Measurements from ENCODE around the gene GRB2. TPM values are rescaled to one million over a fixed set of nuclear protein-coding genes. Genes with fewer than 3 reads are reported as not detected.

The GRB2 gene
- total RNA-seq, 1 experiment from 2014 or later = 101 TPM

- Histone ChIP-seq H3K27me3 (replicated peaks; ENCODE audit: insufficient read depth, low read depth, low read length, poor library complexity) (no peaks in the 10 kb centered on the region), H3K4me1 (ENCODE audit: insufficient read depth, low read length, poor library complexity, severe bottlenecking) (no peaks in the 10 kb centered on the region), H3K9me3 (ENCODE audit: low read depth, low read length, poor library complexity, severe bottlenecking) (no peaks in the 10 kb centered on the region), H3K4me3 (ENCODE audit: low read depth, low read length, poor library complexity, severe bottlenecking) (no peak overlapping the region), H3K36me3 (ENCODE audit: insufficient read depth, low read length, poor library complexity, severe bottlenecking) (no peaks in the 10 kb centered on the region), H3K27ac (ENCODE audit: low read depth, low read length, poor library complexity, severe bottlenecking) (no peak overlapping the region)
- ChIA-PET CTCF (interaction anchor here (0.7 kb wide), 1 partner anchor 320 kb away, joined by 6 read pairs; no protein-coding TSS in a partner anchor), POLR2A (ENCODE audit: low non-redundant PET) (no interaction called here)
- intact Hi-C loops (cut with micrococcal nuclease; ENCODE audit: unreplicated experiment) = no loop called here
- DNase-seq (ENCODE audit: low spot score) = no peak
- TF ChIP-seq, protein P1, sequence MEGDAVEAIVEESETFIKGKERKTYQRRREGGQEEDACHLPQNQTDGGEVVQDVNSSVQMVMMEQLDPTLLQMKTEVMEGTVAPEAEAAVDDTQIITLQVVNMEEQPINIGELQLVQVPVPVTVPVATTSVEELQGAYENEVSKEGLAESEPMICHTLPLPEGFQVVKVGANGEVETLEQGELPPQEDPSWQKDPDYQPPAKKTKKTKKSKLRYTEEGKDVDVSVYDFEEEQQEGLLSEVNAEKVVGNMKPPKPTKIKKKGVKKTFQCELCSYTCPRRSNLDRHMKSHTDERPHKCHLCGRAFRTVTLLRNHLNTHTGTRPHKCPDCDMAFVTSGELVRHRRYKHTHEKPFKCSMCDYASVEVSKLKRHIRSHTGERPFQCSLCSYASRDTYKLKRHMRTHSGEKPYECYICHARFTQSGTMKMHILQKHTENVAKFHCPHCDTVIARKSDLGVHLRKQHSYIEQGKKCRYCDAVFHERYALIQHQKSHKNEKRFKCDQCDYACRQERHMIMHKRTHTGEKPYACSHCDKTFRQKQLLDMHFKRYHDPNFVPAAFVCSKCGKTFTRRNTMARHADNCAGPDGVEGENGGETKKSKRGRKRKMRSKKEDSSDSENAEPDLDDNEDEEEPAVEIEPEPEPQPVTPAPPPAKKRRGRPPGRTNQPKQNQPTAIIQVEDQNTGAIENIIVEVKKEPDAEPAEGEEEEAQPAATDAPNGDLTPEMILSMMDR (conservative IDR thresholded peaks at IDR 0.05; ENCODE audit: low read depth, low read length) = no peak
- no peak for TF ChIP-seq EZH2 (IDR thresholded peaks at IDR 0.05; ENCODE audit: borderline replicate concordance, low read depth, low read length, poor library complexity, severe bottlenecking)
- no TSS peak for BruUV-seq (replicated peaks)
These were observed 27.8 kb upstream of the GRB2 start for GRCh38 chr17:75433218-75433783.

GRCh38 chr17:75430159-75430974, 24.9 kb upstream of the GRB2 start:
- CTCF ChIA-PET = no interaction called here
- Histone ChIP-seq H3K9me3 (ENCODE audit: low read depth, low read length, poor library complexity, severe bottlenecking) (no peaks in the 10 kb centered on the region), H3K36me3 (ENCODE audit: insufficient read depth, low read length, poor library complexity, severe bottlenecking) (no peaks in the 10 kb centered on the region), H3K27ac (ENCODE audit: low read depth, low read length, poor library complexity, severe bottlenecking) (no peak overlapping the region), H3K27me3 (replicated peaks; ENCODE audit: insufficient read depth, low read depth, low read length, poor library complexity) (no peaks in the 10 kb centered on the region), H3K4me3 (ENCODE audit: low read depth, low read length, poor library complexity, severe bottlenecking) (no peak overlapping the region), H3K4me1 (ENCODE audit: insufficient read depth, low read length, poor library complexity, severe bottlenecking) (no peaks in the 10 kb centered on the region)
- POLR2A ChIA-PET (ENCODE audit: low non-redundant PET) = no interaction called here
- no peak for DNase-seq (ENCODE audit: low spot score)
- intact Hi-C loops (cut with micrococcal nuclease; ENCODE audit: unreplicated experiment) = no loop called here
- TF ChIP-seq EZH2 (IDR thresholded peaks at IDR 0.05; ENCODE audit: borderline replicate concordance, low read depth, low read length, poor library complexity, severe bottlenecking) = no peak
- TF ChIP-seq, protein P1 (conservative IDR thresholded peaks at IDR 0.05; ENCODE audit: low read depth, low read length) = no peak
- no TSS peak for BruUV-seq (replicated peaks)

- Histone ChIP-seq H3K4me3 (ENCODE audit: low read depth, low read length, poor library complexity, severe bottlenecking) (no peak overlapping the region), H3K27me3 (replicated peaks; ENCODE audit: insufficient read depth, low read depth, low read length, poor library complexity) (no peaks in the 10 kb centered on the region), H3K9me3 (ENCODE audit: low read depth, low read length, poor library complexity, severe bottlenecking) (no peaks in the 10 kb centered on the region), H3K4me1 (ENCODE audit: insufficient read depth, low read length, poor library complexity, severe bottlenecking) (no peaks in the 10 kb centered on the region), H3K36me3 (ENCODE audit: insufficient read depth, low read length, poor library complexity, severe bottlenecking) (no peaks in the 10 kb centered on the region), H3K27ac (ENCODE audit: low read depth, low read length, poor library complexity, severe bottlenecking) (no peak overlapping the region)
- intact Hi-C loops (cut with micrococcal nuclease; ENCODE audit: unreplicated experiment) = loop anchor here (10.0 kb wide), 1 partner anchor 156 kb away; the partner anchor contains the start of gene MYO15B
- no peak for DNase-seq (ENCODE audit: low spot score)
- CTCF ChIA-PET = no interaction called here
- no TSS peak for BruUV-seq (replicated peaks)
- POLR2A ChIA-PET (ENCODE audit: low non-redundant PET) = interaction anchor here (0.6 kb wide), 1 partner anchor 17 kb away, joined by 6 read pairs; no protein-coding TSS in a partner anchor
- TF ChIP-seq EZH2 (IDR thresholded peaks at IDR 0.05; ENCODE audit: borderline replicate concordance, low read depth, low read length, poor library complexity, severe bottlenecking) = no peak
- TF ChIP-seq, protein P1 (conservative IDR thresholded peaks at IDR 0.05; ENCODE audit: low read depth, low read length) = no peak
These were observed 23.3 kb upstream of the GRB2 start for GRCh38 chr17:75428543-75429469.

Data from A673 (cell line).